ENCODE data around the gene CASP10. TPM values are rescaled to one million over a fixed set of nuclear protein-coding genes. Genes with fewer than 3 reads are reported as not detected.

Gene CASP10
- total RNA-seq, 2 donors from 2014 or later: 10.3 to 12.3 TPM

- Histone ChIP-seq H3K9me3 (no peaks in the 10 kb centered on the region), H3K36me3 (no peaks in the 10 kb centered on the region), H3K4me3 (peak within 1 kb of the TSS; percentile 86), H3K4me1 (ENCODE audit: control insufficient read depth in 1 of 2, low read depth in 2 of 2) (peaks cover 9 to 22% of the 10 kb centered on the region in 2 donors), H3K27ac (peak within 1 kb of the TSS in 1 of 2 donors; percentile 28), H3K27me3 (replicated peaks; ENCODE audit: insufficient read depth) (no peaks in the 10 kb centered on the region)
- ATAC-seq (ENCODE audit: insufficient number of reproducible peaks, low FRiP score, low read depth) (no peak), DNase-seq (ENCODE audit: low spot score) (no peak)
- no peak for TF ChIP-seq CTCF (IDR thresholded peaks at IDR 0.05)
Observed at GRCh38 chr2:201260302-201260800, 77.4 kb downstream of the CASP10 start, which contains the start of gene CASP8. Gene CASP8 (plus strand): TSS chr2:201260536. CDS start chr2:201266487, 5,951 bp downstream.

GRCh38 chr2:201261471-201261870 is 78.5 kb downstream of the CASP10 start:
- Histone ChIP-seq H3K9me3 (no peaks in the 10 kb centered on the region), H3K4me3 (peak overlapping the region; percentile 51), H3K27me3 (replicated peaks; ENCODE audit: insufficient read depth) (no peaks in the 10 kb centered on the region), H3K36me3 (no peaks in the 10 kb centered on the region), H3K4me1 (ENCODE audit: control insufficient read depth in 1 of 2, low read depth in 2 of 2) (peaks cover 9 to 22% of the 10 kb centered on the region in 2 donors), H3K27ac (no peak overlapping the region)
- no peak for DNase-seq (ENCODE audit: low spot score)
- TF ChIP-seq CTCF (IDR thresholded peaks at IDR 0.05): no peak
- ATAC-seq (ENCODE audit: insufficient number of reproducible peaks, low FRiP score, low read depth): no peak

- no peaks in the 10 kb centered on the region for H3K27me3 ChIP-seq (replicated peaks; ENCODE audit: insufficient read depth)
- H3K4me3 ChIP-seq: peak overlapping the region; percentile 51
- no peaks in the 10 kb centered on the region for H3K36me3 ChIP-seq
- TF ChIP-seq CTCF (IDR thresholded peaks at IDR 0.05): no peak
- DNase-seq (ENCODE audit: low spot score): no peak
- ATAC-seq (ENCODE audit: insufficient number of reproducible peaks, low FRiP score, low read depth): no peak
- peaks cover 9 to 22% of the 10 kb centered on the region in 2 donors for H3K4me1 ChIP-seq (ENCODE audit: control insufficient read depth in 1 of 2, low read depth in 2 of 2)
- no peak overlapping the region for H3K27ac ChIP-seq
- H3K9me3 ChIP-seq: no peaks in the 10 kb centered on the region
Observed at GRCh38 chr2:201261906-201262305, 79.0 kb downstream of the CASP10 start.

- no peak overlapping the region for H3K4me3 ChIP-seq
- peaks cover 9 to 22% of the 10 kb centered on the region in 2 donors for H3K4me1 ChIP-seq (ENCODE audit: control insufficient read depth in 1 of 2, low read depth in 2 of 2)
- DNase-seq (ENCODE audit: low spot score) (no peak), ATAC-seq (ENCODE audit: insufficient number of reproducible peaks, low FRiP score, low read depth) (no peak)
- TF ChIP-seq CTCF (IDR thresholded peaks at IDR 0.05): no peak
- no peaks in the 10 kb centered on the region for H3K27me3 ChIP-seq (replicated peaks; ENCODE audit: insufficient read depth)
- H3K9me3 ChIP-seq: no peaks in the 10 kb centered on the region
- no peak overlapping the region for H3K27ac ChIP-seq
- no peaks in the 10 kb centered on the region for H3K36me3 ChIP-seq
Observed at GRCh38 chr2:201262718-201263117, 79.8 kb downstream of the CASP10 start.

- no peak for ATAC-seq (ENCODE audit: insufficient number of reproducible peaks, low FRiP score, low read depth)
- no peak for DNase-seq (ENCODE audit: low spot score)
- TF ChIP-seq CTCF (IDR thresholded peaks at IDR 0.05): no peak
- Histone ChIP-seq H3K27ac (no peak overlapping the region), H3K4me3 (no peak overlapping the region), H3K27me3 (replicated peaks; ENCODE audit: insufficient read depth) (no peaks in the 10 kb centered on the region), H3K4me1 (ENCODE audit: control insufficient read depth in 1 of 2, low read depth in 2 of 2) (peaks cover 9 to 20% of the 10 kb centered on the region in 2 donors), H3K36me3 (no peaks in the 10 kb centered on the region), H3K9me3 (no peaks in the 10 kb centered on the region)
Observed at GRCh38 chr2:201263779-201264178, 80.8 kb downstream of the CASP10 start.
